Epithelial cell of proximal tubule (primary cell): ENCODE results near the gene TMEM30B. TPM values are rescaled to one million over a fixed set of nuclear protein-coding genes. Genes with fewer than 3 reads are reported as not detected.

Experiments
- DNase-seq: peaks from one replicate; pipeline ENCODE4 v3.0.0-alpha.2; 2011; ENCODE audit warnings: low read depth
- H3K4me3 ChIP-seq: 2 replicates; pipeline ENCODE4 v1.5.1; 2011; ENCODE audit warnings: low read depth, mild to moderate bottlenecking, low read length
- CTCF ChIP-seq: conservative IDR thresholded peaks from 2 replicates; pipeline ENCODE4 v1.5.1; 2012; ENCODE audit warnings: low read depth, mild to moderate bottlenecking, low read length
- total RNA-seq: library from RNA; depleted of rRNA; stranded (reverse); fragments of >200 nt; gene quantifications from 2 replicates; pipeline ENCODE4 v1.2.3, GENCODE V29; 2015

The TMEM30B gene
- total RNA-seq, 1 donor from 2014 or later: 3.1 TPM

GRCh38 chr14:61287196-61287595 lies 6.1 kb upstream of the TMEM30B start:
- H3K4me3 ChIP-seq: no peak overlapping the region
- DNase-seq: no peak
- no peak for TF ChIP-seq CTCF

GRCh38 chr14:61285364-61285763 lies 4.2 kb upstream of the TMEM30B start:
- no peak overlapping the region for H3K4me3 ChIP-seq
- DNase-seq: no peak
- TF ChIP-seq CTCF: no peak

- H3K4me3 ChIP-seq: no peak overlapping the region
- no peak for DNase-seq
- no peak for TF ChIP-seq CTCF
These were observed 2.9 kb upstream of the TMEM30B start for GRCh38 chr14:61284001-61284400.

- TF ChIP-seq CTCF: no peak
- no peak for DNase-seq
These were observed 1.6 kb upstream of the TMEM30B start for GRCh38 chr14:61282746-61283145.

GRCh38 chr14:61281948-61282275 lies 774 bp upstream of the TMEM30B start:
- H3K4me3 ChIP-seq: no peak overlapping the region
- TF ChIP-seq CTCF: no peak
- DNase-seq: no peak

More at GRCh38 chr14:61282746-61283145, 1.6 kb upstream of the TMEM30B start:
- H3K4me3 ChIP-seq: no peak overlapping the region

- no peak for DNase-seq
- H3K4me3 ChIP-seq: peak overlapping the region; percentile 49
- TF ChIP-seq CTCF: peak; percentile 33
These were observed 482 bp downstream of the TMEM30B start for GRCh38 chr14:61280526-61281185.

GRCh38 chr14:61280092-61280525 lies 1.0 kb downstream of the TMEM30B start:
- no peak for TF ChIP-seq CTCF
- DNase-seq: no peak
- H3K4me3 ChIP-seq: peak overlapping the region; percentile 49
